ENCODE measurements around the gene RBM46. TPM values are rescaled to one million over a fixed set of nuclear protein-coding genes. Genes with fewer than 3 reads are reported as not detected.

RBM46 gene
- total RNA-seq, 2 donors from 2014 or later: 11.9 TPM; not detected in 1

DNA sequence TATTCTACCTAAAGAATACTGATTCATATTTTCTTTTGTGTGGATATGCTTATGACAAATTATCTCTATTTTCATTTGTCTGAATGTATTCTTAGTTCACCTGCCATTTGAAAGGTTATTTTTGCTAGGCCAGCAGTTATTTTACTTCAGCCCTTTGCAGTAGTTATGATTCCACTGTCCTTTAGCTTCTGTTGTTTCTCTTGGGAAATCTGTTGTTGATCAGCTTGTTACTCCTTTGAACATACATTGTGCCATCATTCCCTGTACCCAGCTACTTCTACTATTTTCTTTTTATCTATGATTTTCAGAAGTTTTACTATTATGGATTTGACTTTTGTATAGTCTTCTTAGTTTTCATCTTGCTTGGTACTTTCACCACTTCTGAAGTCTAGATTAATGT, 37.2 kb downstream of the RBM46 start:
- Histone ChIP-seq H3K27me3 (replicated peaks; ENCODE audit: insufficient read depth) (no peaks in the 10 kb centered on the region), H3K4me1 (replicated peaks) (no peaks in the 10 kb centered on the region), H3K36me3 (no peaks in the 10 kb centered on the region), H3K27ac (no peak overlapping the region), H3K4me3 (no peak overlapping the region), H3K9me3 (no peaks in the 10 kb centered on the region)
- DNase-seq (ENCODE audit: low spot score): no peak
- no peak for TF ChIP-seq POLR2AphosphoS5 (IDR thresholded peaks at IDR 0.05)
- TF ChIP-seq CTCF (IDR thresholded peaks at IDR 0.05): no peak
- TF ChIP-seq POLR2A (IDR thresholded peaks at IDR 0.05): no peak
- intact Hi-C loops (cut with DNase I): no loop called here

DNA sequence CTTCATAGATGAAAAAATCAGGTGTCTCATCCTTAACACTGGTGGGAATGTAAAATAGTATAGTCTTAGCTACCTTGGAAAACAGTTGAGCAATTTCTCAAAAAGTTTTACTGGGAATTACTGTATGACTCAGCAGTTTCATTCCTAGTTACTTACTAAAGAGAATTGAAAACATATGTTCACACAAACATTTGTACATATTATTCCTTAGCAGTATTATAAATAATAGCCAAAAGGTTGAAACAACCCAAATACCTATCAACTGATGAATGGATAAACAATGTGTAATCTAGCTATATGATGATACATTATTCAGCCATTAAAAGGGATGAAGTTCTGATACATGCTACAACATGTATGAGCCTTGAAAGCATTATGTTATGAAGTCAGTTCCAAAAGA, 41.7 kb downstream of the RBM46 start:
- no peaks in the 10 kb centered on the region for H3K27me3 ChIP-seq (replicated peaks; ENCODE audit: insufficient read depth)
- intact Hi-C loops (cut with DNase I): no loop called here
- no peaks in the 10 kb centered on the region for H3K4me1 ChIP-seq (replicated peaks)
- no peaks in the 10 kb centered on the region for H3K9me3 ChIP-seq
- H3K27ac ChIP-seq: no peak overlapping the region
- H3K4me3 ChIP-seq: no peak overlapping the region
- TF ChIP-seq POLR2AphosphoS5 (IDR thresholded peaks at IDR 0.05): no peak
- no peak for TF ChIP-seq CTCF (IDR thresholded peaks at IDR 0.05)
- no peak for TF ChIP-seq POLR2A (IDR thresholded peaks at IDR 0.05)
- no peak for DNase-seq (ENCODE audit: low spot score)
- H3K36me3 ChIP-seq: no peaks in the 10 kb centered on the region

DNA sequence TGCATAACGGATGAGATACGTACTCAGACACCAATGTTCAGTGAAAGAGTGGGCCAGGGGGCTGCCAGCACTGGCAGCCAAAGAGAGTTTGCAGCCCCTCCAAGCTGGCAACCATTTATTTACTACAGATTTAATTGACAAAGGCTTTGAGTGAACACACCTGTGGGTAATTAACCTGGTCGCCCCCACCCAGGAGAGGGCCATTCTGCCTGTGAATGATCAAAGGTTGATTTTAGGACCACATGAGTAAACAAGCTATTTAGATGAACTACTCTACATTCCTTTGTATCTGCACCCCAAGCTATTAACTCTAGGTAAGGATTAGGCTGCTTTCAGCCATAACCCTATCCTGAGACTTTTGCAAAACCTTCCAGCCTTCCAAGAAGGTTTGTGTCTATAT, 55.0 kb downstream of the RBM46 start:
- Histone ChIP-seq H3K4me3 (no peak overlapping the region), H3K27ac (no peak overlapping the region), H3K4me1 (replicated peaks) (no peaks in the 10 kb centered on the region), H3K36me3 (no peaks in the 10 kb centered on the region), H3K9me3 (no peaks in the 10 kb centered on the region), H3K27me3 (replicated peaks; ENCODE audit: insufficient read depth) (no peaks in the 10 kb centered on the region)
- intact Hi-C loops (cut with DNase I): no loop called here
- WGBS: 41% methylated on average over 3 of the region's 3 CpGs
- TF ChIP-seq CTCF (IDR thresholded peaks at IDR 0.05) (no peak), POLR2A (IDR thresholded peaks at IDR 0.05) (no peak), POLR2AphosphoS5 (IDR thresholded peaks at IDR 0.05) (no peak)
- DNase-seq (ENCODE audit: low spot score): no peak

DNA sequence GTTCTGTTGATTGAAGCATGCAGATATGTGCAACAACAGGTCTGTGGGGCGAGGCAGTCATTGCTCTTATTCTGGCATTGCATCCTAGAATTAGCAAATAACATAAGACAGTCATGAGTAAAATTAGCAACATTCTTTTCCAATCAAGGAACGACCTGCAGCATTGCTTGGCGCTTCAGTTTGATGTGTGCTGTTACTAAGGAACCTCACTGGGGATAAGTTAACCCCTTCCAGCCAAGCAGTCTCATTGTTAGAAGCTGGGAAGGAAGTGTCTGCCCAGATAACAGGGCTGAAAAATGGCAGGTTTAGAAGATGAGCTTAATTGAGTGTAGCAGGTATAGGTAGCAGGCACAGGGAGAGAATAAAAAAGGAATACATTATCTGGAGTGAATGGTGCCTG, 55.4 kb downstream of the RBM46 start:
- H3K36me3 ChIP-seq: no peaks in the 10 kb centered on the region
- no peak overlapping the region for H3K27ac ChIP-seq
- no peak for DNase-seq (ENCODE audit: low spot score)
- H3K27me3 ChIP-seq (replicated peaks; ENCODE audit: insufficient read depth): no peaks in the 10 kb centered on the region
- no peak overlapping the region for H3K4me3 ChIP-seq
- TF ChIP-seq POLR2AphosphoS5 (IDR thresholded peaks at IDR 0.05) (no peak), POLR2A (IDR thresholded peaks at IDR 0.05) (no peak), CTCF (IDR thresholded peaks at IDR 0.05) (no peak)
- intact Hi-C loops (cut with DNase I): no loop called here
- no peaks in the 10 kb centered on the region for H3K9me3 ChIP-seq
- no peaks in the 10 kb centered on the region for H3K4me1 ChIP-seq (replicated peaks)
- 20% methylated on average over 3 of the region's 3 CpGs for WGBS

- Histone ChIP-seq H3K36me3 (no peaks in the 10 kb centered on the region), H3K9me3 (no peaks in the 10 kb centered on the region), H3K27ac (no peak overlapping the region), H3K4me1 (replicated peaks) (no peaks in the 10 kb centered on the region), H3K4me3 (no peak overlapping the region), H3K27me3 (replicated peaks; ENCODE audit: insufficient read depth) (no peaks in the 10 kb centered on the region)
- intact Hi-C loops (cut with DNase I): no loop called here
- no peak for TF ChIP-seq POLR2A (IDR thresholded peaks at IDR 0.05)
- TF ChIP-seq CTCF (IDR thresholded peaks at IDR 0.05): no peak
- TF ChIP-seq POLR2AphosphoS5 (IDR thresholded peaks at IDR 0.05): no peak
- 60% methylated on average over 3 of the region's 3 CpGs for WGBS
- no peak for DNase-seq (ENCODE audit: low spot score)
Observed at GRCh38 chr4:154838155-154838554, 57.1 kb downstream of the RBM46 start.

All from prostate gland (tissue), 2 donors.